Stimulated activated CD4-positive, alpha-beta T cell treated with anti-CD3 and anti-CD28 coated beads, TNF-alpha, amount 100 ng/mL, for 1 hour (primary cell): ENCODE measurements around the gene SLC38A10.
"Not testable (repeated sequence)": the region's sequence is repeated elsewhere in the genome, so short reads cannot be mapped to it uniquely, and the experiment has no call there.

ENCODE experiments used
- DNase-seq, 3 donors: peaks; one replicate each; pipeline ENCODE4 v3.0.0-alpha.2; 2020; ENCODE audit warnings: low read depth in 3 of 3, low spot score in 1 of 3

Gene SLC38A10

DNA sequence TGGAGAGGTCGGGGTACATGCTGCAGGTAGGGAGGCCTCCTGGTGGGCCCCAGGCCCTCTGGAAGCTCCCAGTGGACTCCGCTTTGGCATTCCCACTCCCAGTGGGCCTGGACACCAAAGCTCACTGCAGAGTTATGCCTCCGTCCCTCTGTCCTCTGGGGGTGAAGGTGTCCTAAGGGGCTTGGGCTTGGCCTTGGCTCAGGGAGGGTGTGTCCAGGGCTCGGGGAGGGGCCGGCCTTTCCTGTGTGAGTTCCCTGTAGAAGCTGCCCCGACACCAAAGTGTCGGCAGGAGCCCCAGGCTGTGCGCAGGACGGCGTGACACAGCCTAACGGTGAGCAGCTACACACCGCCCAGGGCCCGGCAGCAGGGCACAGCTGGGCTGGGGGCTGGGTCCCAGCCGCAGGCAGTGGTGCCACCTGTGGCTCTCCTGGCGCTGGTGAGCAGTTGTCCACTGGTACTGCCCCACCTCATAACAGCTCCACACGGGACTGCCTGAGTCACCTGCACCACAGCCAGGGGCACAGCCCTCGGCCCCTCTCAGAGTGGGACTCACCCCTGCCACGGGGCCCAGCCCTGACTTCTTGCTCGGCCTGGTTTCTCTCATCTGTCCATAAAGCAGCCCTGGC is 62.4 kb downstream of the SLC38A10 start:
- no peak for DNase-seq

DNA sequence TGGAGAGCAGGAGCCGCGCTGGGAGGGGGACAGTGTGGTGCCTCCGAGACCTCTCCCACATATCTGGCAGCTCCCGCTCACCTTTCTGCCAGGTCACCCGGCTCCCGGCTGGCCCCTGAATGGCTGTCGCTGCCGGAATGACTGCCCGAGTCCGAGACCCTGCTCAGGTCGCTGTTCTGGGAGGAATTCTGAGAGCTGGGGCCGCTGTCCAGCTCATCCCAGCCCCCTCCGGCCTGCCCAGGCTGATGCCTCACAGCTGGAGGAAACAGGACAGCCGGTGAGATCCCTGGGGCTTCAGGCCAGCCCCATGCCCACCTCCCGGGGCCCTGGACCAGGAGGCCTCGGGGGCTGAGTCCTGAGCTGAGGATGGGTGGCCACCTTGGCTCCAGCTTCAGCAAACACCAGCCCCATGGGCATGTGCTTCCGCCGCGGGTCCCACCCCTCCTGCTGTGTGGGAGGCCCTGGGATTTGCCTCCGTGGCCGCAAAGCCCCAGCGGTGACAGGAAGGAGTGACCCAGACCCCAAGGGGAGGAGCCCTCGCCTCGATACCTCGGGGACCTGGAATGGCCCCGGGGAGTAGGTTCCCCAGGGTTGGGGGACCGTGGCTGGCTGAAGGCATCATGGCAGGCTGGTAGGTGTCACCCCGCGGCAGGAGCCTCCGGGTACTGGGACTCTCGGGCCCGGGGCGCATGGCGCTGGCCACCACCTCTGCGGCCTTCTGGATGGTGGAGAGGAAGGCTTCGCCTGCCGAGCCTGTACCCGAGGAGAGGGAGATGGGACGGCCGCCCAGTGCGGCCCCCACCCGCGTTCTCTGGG is 63.1 kb downstream of the SLC38A10 start:
- no peak for DNase-seq

DNA sequence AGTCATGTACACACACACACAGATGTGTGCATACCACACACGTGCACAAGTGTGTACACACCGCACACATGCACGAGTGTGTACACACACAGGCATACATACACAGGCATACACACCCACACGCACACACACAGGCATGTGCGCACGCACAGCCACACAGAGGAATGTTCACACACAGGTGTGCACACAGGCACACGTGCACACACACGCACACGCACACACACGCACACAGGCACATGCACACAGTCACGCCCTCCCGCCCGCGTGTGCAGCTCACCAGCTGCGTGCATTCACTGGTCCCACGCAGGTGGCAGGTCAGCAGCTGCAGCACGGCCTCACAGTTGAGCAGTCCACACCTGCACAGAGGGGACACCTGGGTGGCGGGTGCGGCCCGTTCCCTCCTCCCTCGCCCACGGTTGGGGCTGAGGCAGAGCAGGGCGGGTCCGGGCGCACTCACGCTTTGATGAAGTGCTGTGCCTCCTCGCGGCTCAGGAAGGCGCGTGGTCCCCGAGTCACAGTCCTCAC is 63.9 kb downstream of the SLC38A10 start:
- no peak for DNase-seq

DNA sequence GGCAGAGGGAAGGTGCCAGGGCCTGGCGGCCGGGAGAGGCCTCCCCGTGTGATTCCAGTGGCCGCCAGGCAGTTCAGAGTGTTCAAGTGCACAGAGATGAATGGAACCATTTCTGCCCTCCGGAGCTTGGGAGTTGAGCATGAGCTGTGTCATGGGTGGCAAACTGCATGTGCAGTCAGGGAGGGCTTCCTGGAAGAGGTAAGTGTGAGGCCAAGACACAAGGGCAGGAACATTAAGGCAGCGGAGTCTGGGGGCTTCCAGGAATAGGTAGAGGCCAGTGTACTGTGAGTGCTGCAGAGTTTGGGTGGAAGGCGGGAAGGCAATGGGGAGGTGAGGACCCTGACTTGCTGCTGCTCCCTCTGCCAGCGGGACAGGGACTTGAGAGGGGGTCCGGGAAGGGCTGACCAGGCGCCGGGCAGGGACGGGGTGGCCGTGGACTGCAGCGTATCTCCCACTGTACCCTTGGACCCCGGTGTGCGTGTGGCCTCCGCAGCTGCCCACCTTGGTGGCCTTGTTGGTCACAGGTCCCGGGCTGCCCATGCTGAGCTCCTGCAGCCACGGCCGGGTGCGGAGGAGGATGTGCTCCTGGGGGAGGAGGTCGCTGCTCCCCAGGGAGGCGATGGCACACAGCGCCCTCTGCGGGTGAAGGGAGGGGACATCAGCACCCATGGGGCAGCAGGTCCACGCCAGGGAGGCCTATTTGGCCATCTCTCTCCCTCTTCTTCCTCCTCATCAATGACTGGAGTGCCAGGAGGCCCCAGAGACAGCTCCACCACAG is 64.9 kb downstream of the SLC38A10 start:
- DNase-seq, result no peak

DNA sequence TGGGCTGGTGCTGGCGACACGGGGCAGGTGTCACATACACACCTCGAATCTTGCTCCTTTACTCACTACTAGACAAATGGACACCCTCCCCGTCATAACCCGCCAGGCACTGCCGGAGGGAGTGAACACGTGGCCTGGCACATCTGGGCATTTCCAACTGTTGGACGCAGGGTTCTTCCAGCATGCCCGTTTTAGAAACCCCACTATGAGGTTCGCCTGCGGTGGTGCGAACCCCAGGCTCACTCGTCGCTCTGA is 65.5 kb downstream of the SLC38A10 start:
- DNase-seq, result no peak

DNA sequence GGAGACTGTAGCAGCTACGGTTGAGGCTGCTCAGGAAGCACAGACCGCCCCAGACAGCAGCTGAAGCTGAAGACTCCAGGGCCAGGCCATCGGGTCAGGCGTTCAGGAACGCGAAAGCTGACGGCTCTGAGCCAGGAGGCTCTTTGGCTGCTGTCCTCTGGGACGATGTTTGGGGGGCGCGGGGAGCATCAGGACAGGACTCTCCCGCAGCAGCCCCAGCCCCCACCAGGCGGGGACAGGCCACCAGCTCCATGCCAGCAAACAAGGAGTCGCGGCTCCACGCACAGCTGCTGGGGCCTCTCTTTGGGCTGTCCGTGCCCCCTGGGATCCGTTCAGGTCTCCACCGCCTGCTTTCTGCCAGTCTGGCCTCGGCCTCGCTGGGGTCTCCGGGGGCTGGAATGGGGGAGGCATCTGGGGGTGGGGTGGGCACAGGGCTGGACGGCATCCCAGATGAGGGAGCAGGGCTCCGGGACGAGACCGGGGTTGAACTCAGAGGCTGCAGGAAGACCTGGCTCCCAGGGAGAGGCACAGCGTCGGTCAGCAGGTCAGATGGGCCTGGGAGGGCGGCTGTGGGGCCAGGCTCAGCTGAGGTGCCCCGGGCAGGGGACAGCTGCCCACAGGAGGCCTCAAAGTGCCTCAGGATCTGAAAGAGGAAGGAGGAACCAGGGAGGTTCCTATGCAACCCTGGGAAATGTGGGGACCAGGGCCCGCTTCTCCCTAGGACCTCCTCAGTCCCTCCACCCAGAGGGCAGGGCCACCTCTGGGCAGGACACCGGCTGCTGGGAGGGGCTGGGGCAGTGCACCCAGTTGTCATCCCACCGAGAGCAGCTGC is 66.1 kb downstream of the SLC38A10 start:
- DNase-seq, result no peak

DNA sequence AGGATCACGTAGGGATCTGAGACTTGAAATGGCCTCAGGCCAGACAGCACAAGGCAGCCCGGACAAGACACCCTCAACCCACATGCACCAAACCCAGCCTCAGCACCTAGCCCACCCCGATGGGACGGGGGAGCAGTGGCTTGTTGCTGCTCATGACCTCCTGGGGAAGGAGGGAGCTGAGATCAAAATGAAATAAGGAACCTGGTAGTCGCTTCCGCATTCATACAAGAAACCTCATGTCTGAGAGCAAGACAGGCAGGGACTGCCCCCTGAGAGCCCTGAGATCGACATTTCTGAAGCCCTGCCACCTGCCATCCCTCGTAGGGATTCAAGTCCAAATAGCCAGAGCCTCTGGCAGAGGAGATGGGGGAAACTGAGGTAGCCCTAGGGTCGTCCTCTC is 66.7 kb downstream of the SLC38A10 start:
- DNase-seq, result no peak

DNA sequence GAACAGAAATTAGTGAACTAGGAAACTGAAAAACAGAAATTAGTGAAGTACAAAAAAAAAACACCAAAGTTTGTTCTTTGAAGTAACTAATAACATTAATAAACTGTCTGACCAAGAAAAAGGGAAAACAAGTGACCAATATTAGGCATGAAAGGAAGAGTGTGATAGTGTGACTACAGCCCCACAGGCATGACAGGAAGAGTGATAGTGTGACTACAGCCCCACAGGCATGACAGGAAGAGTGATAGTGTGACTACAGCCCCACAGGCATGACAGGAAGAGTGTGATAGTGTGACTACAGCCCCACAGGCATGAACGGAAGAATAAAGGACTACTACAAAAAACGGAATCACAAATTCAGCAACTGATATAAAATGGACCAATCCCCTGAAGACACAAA is 67.5 kb downstream of the SLC38A10 start:
- not testable (repeated sequence) for DNase-seq

DNA sequence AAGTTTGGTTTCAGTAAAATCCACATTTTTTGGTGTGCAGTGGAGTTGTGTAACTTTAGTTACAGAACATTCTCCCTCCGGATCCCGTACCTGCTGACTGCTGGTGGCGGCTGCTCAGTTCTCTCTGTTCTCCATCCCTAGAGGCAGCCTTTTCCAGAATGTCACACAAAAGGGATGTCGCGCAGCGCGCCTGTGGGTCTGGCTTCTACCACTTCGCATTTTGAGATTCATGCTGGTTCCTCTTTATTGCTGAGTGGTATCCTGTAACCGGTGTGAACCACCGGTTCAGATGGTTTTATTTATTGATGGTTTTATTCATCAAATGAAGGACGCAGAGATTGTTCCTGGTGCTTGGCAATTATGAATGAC is 71.4 kb downstream of the SLC38A10 start:
- DNase-seq, result no peak

DNA sequence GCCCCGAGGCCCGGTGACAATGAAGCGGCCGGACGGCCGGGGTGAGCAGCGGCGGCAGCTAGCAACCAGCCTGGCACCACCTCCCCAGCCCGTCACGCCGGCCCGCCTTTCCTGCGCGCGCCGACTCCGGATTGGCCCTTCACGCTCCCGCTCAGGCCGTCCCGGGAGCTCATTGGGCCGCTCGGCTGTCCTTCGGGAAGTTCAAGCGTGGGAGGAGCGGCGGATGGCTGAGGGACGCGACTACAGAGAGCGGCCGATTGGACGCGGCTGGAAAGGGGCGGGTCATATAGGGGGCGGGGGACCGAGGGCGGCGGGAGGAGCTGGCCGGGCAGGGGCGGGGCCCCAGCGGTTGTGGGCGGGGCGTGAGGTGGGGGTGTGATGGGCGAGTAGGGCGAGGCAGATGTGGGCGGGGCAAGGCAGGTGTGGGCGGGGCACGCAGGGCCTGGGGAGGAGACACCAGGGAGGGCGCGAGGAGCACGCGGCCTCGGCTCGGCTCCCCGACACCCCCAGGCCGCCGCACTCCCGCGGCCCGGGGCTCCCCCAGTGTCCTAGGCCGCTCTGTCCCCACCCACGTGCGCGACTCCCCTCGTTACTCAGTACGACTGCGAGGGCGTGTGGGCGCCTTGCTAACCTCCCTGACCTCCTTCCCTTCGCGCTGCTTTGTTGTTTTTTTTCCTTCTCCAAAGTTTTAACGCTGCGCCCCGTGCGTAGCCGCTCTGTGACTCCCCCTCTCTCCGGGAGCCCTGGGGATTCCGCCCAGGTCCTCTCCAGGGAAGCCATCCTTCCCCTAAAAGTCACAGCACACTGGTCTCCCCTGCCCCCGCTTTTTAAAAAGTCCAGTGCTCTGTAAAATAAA is 72.0 kb downstream of the SLC38A10 start, which contains the start of gene CEP131:
CEP131 (minus strand) TSS at position 60 of the 856 bp plus-strand sequence. CDS start 2,909 bp downstream, outside the sequence.
- peak; percentile 99 to 100 (median 100) for DNase-seq

DNA sequence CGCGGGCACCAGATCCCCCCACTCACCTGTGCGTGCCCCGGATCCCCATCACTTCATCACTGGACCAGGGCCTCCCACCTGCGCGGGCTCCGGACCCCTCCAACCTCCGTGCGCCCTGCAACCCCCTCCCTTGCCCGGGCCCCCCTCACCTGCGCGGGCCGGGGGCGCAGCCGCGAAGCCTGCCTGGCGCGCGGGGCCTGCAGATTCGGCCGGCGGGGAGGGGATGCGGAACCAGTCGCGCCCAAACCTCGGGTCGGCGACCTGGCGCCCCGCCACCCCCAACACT is 72.5 kb downstream of the SLC38A10 start:
- DNase-seq, result no peak

DNA sequence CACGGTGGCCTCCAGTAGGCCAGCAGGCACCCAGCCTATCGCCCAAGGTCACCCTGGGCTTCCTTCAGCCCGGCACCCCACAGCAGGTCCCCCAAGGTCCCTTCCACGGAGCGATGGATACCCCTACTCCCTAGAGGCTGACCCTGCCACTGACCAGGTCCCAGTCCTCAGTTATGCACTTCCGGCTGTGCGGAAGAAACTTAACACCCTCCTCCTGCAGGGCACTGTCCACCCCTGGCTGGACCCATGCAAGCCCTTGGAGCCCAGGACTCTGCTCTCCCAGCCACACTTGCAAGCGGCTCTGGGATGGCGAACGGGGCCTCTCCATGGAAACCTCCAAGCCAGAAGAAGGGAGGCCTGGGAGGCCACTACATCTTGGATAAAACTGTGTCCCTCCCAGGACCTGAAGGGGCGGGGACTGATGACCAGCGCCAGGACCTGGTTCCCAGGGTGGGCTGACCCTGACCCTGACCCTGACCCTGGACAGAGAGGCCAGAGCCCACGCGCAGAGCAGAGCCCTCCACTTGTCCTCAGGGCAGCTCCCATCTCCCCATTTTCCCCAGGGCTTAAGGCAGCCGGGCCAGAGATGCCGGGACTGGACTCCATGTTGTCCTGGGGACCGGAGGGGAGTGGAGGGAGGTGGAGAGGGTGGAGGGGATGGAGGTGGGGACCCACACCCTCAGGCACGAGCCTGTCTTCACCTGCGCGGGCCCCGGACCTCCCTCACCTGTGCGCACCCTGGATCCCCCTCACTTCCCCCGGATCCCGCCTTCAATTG is 73.1 kb downstream of the SLC38A10 start:
- no peak for DNase-seq

DNA sequence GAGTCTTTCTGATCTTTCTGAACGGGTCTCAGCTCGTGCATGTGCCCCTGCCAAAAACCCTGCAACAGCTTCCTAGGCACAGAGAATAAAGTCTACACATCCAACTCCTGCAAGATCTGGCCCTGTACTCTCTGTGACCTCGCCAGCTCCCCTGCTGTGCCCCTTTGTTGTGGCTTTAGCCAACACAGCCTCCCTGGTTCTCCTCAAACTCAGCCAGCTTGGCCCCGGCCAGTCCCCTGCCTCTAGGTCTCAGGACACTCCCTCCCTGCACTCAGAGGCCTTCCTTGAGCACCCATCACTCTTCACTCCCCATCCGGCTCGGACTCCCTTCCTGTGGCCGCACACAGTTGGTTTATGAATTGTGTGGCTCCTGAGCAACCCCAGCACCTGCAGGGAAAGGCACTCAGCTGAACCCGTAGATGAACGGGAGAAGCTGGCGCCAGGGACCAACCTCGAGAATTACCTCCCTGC is 73.7 kb downstream of the SLC38A10 start:
- no peak for DNase-seq

DNA sequence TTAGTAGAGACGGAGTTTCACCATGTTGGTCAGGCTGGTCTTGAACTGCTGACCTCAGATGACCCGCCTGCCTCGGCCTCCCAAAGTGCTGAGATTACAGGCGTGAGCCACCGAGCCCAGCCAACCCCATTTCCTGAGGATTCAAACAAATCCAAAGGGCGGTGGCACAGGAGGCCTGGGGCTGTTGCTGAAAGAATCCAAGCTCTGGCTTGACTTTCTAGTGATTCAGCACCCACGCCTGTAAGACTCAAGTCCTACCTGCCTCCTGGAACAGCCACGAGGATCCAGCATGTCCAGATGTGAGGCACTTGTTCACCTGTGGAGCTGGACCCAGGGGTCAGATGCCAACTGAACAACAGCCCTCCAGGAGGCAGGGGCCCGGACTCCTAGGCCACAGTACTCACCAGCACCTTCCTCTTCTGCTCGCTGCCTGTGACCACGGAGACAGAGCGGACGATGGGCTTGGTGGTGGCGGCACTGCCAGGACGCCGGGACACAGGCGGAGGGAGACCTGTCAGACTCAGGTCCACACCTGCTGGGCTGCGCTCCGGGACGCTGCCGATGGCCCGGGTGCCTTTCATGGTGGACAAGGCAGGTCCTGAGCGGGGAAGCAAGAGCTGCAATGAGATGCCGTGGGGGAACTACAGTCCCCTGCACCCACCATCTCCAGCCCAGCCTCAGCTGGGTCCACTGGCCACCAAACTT is 75.5 kb downstream of the SLC38A10 start:
- no peak for DNase-seq

DNA sequence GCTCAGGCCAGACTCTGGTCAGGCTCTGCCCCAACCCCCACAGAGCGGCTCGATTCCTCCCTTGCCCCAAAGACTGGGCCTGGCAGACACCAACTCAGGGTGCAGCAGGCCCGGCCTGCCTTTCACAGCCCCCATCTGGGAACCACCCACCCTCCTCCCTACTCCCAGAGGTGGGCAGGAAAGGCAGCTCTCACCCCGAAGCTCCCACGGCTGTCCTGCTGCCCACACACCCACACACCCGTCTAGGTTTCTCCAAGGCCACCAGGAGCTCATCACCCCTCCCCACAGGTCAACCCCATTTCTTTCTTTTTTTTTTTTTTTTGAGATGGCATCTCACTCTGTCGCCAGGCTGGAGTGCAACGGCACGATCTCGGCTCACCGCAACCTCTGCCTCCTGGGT is 76.1 kb downstream of the SLC38A10 start:
- DNase-seq, result no peak

DNA sequence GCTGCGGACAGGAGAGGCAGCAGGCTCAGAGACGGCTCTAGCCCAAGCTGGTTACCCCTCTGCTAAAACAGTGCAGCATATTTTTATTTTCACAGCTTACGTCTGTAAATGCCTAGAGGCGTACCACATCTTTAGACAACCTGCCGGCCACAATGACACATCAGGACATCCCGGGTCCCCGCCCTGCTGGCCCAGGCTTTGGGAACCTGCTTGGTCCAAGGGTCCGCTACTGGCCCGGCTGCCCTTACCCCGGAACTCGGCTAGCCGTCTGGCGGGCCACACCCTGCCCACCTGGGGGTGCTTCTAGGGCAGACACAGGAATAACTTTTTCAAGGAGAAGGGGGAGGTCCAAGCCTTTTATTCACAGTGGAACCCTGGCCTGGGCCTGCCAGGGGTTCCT is 76.6 kb downstream of the SLC38A10 start:
- no peak for DNase-seq

DNA sequence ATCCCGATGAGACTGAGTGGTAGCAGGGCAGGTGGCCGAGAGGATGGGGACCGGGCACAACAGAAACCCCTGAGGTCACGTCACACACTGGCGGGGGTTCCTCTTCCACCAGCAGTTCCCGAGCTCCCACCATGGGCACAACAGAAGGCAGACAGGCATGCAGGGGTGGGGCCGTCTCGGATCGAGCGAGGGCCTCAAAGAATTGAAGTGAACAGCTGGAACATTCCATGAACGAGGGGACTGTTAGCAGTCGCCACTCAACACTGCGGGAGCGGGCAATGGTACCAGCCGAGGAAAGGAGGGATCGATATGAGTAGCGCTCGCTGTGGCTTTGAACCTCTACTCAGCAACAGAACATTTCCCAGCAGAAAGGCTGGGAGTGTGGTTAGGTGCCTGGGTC is 77.6 kb downstream of the SLC38A10 start:
- DNase-seq, result no peak

DNA sequence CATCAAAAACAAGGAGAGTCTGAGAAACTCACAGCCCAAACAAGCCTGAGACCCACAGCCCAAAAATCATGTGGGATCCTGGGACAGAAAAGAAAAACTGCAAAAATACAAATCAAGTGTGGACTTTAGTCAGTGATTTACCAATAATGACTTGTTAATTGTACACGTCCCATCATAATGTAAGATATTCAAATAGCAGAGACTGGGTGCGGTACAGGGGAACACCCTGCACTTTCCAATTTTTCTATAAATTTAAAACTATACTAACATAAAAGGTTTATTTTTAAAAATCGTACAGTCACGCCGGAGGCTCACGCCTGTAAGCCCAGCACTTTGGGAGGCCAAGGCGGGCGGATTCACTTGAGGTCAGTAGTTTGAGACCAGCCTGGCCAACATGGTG is 81.1 kb downstream of the SLC38A10 start:
- DNase-seq, result no peak

DNA sequence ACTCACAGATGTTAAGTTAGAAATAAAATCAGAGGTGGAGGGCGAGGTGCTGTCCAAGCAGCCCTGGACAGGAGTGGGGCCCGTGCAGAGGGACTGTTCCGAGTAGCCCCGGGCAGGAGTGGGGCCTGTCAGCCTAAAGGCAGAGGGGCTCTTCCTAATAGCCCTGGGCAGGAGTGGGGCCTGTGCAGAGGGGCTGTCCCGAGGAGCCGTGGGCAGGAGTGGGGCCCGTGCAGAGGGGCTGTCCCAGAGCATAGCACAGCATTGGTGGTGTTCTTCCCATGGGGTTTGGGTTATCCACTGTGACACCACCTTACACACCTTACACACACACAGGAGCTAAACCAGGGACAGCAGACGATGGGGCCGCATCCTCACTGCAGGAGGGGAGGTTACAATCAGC is 82.7 kb downstream of the SLC38A10 start:
- no peak for DNase-seq
